HG03060 (cell line): Measurements from ENCODE around the gene LIAS.
"Not testable (repeated sequence)": the region's sequence is repeated elsewhere in the genome, so short reads cannot be mapped to it uniquely, and the experiment has no call there.

ENCODE experiments used
- ATAC-seq: cut with Tn5 transposase; IDR thresholded peaks from one replicate; pipeline ENCODE4 v1.9.1; 2021; ENCODE audit warnings: low read depth, moderate number of reproducible peaks; ENCODE audit not compliant: unreplicated experiment

Gene LIAS

GRCh38 chr4:39452860-39453587 lies 5.8 kb upstream of the LIAS start:
- ATAC-seq: no peak

- no peak for ATAC-seq
These were observed 5.1 kb upstream of the LIAS start for GRCh38 chr4:39453738-39454137.

GRCh38 chr4:39455486-39455885 lies 3.4 kb upstream of the LIAS start:
- ATAC-seq: no peak

GRCh38 chr4:39456946-39457763 lies 1.7 kb upstream of the LIAS start:
- ATAC-seq: no peak

- not testable (repeated sequence) for ATAC-seq
These were observed 723 bp upstream of the LIAS start for GRCh38 chr4:39458161-39458504.

GRCh38 chr4:39464886-39465501 lies 6.1 kb downstream of the LIAS start:
- no peak for ATAC-seq

- no peak for ATAC-seq
These were observed 7.9 kb downstream of the LIAS start for GRCh38 chr4:39466747-39467146.

- ATAC-seq: no peak
These were observed 8.6 kb downstream of the LIAS start for GRCh38 chr4:39467464-39467863.

- ATAC-seq: peak; percentile 91
These were observed 10.7 kb downstream of the LIAS start for GRCh38 chr4:39469429-39470077.

GRCh38 chr4:39470402-39470801 lies 11.5 kb downstream of the LIAS start:
- no peak for ATAC-seq

- no peak for ATAC-seq
These were observed 13.5 kb downstream of the LIAS start for GRCh38 chr4:39472396-39472795.

- ATAC-seq: no peak
These were observed 17.5 kb downstream of the LIAS start for GRCh38 chr4:39476187-39476895.

- no peak for ATAC-seq
These were observed 21.4 kb downstream of the LIAS start for GRCh38 chr4:39480251-39480650.

GRCh38 chr4:39480902-39481695 lies 22.2 kb downstream of the LIAS start:
- ATAC-seq: no peak

- ATAC-seq: no peak
These were observed 25.9 kb downstream of the LIAS start for GRCh38 chr4:39484582-39485272.

GRCh38 chr4:39486221-39486804 lies 27.5 kb downstream of the LIAS start:
- ATAC-seq: no peak

GRCh38 chr4:39490322-39490721 lies 31.5 kb downstream of the LIAS start:
- no peak for ATAC-seq

- no peak for ATAC-seq
These were observed 35.5 kb downstream of the LIAS start for GRCh38 chr4:39494354-39494753.
